GM13977 (cell line): Measurements from ENCODE around the gene KIF2C.
A peak's percentile ranks its signal among the peaks of the same experiment; 100 is the strongest.

Experiments used
- DNase-seq: peaks from one replicate; pipeline ENCODE4 v3.0.0; 2012; ENCODE audit warnings: low spot score
- in situ Hi-C: fragments of 300-500 bp; cut with MboI; formaldehyde crosslinking; loops from one replicate; pipeline ENCODE4 v1.12.0; 2022; ENCODE audit warnings: low sequenced_read_pairs, low pct_unique_long_range_greater_than_20kb, mixed read lengths, inconsistent platforms; ENCODE audit not compliant: unreplicated experiment
- TF ChIP-seq, protein P1 (sequence below): IDR thresholded peaks from 2 replicates; pipeline ENCODE4 v1.5.1; 2012; ENCODE audit warnings: mild to moderate bottlenecking, control low read depth; ENCODE audit not compliant: insufficient read depth; ENCODE audit errors: extremely low read depth, missing control alignments

Gene KIF2C

GRCh38 chr1:44717653-44718052 is 22.0 kb upstream of the KIF2C start:
- no peak for DNase-seq
- in situ Hi-C loops, result no loop called here
- TF ChIP-seq, protein P1, sequence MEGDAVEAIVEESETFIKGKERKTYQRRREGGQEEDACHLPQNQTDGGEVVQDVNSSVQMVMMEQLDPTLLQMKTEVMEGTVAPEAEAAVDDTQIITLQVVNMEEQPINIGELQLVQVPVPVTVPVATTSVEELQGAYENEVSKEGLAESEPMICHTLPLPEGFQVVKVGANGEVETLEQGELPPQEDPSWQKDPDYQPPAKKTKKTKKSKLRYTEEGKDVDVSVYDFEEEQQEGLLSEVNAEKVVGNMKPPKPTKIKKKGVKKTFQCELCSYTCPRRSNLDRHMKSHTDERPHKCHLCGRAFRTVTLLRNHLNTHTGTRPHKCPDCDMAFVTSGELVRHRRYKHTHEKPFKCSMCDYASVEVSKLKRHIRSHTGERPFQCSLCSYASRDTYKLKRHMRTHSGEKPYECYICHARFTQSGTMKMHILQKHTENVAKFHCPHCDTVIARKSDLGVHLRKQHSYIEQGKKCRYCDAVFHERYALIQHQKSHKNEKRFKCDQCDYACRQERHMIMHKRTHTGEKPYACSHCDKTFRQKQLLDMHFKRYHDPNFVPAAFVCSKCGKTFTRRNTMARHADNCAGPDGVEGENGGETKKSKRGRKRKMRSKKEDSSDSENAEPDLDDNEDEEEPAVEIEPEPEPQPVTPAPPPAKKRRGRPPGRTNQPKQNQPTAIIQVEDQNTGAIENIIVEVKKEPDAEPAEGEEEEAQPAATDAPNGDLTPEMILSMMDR, result no peak

- TF ChIP-seq, protein P1, result no peak
- in situ Hi-C loops, result no loop called here
- no peak for DNase-seq
These were observed 21.5 kb upstream of the KIF2C start for GRCh38 chr1:44718091-44718490.

- TF ChIP-seq, protein P1, result no peak
- DNase-seq, result no peak
- in situ Hi-C loops, result no loop called here
These were observed 20.3 kb upstream of the KIF2C start for GRCh38 chr1:44719318-44719717.

DNA sequence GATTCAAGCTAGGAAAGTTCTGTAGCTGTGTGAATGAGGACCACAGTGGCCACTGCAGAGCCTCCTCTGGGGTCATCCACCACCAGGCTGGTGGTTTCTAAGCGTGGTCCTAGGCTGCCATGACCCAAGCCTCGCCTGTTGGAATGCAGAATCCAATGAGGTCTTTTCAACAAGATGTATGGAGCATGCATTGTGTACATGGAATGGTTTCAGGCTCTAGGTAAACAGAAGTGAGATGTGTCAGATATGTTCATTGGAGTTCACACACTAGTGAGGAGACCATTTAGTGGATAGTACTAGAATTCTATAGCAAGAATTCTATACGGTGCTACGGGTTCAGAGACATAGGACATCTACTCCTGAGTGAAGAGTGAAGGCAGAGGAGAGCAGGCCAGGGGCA is 19.4 kb upstream of the KIF2C start:
- in situ Hi-C loops, result no loop called here
- TF ChIP-seq, protein P1, result no peak
- DNase-seq, result no peak

DNA sequence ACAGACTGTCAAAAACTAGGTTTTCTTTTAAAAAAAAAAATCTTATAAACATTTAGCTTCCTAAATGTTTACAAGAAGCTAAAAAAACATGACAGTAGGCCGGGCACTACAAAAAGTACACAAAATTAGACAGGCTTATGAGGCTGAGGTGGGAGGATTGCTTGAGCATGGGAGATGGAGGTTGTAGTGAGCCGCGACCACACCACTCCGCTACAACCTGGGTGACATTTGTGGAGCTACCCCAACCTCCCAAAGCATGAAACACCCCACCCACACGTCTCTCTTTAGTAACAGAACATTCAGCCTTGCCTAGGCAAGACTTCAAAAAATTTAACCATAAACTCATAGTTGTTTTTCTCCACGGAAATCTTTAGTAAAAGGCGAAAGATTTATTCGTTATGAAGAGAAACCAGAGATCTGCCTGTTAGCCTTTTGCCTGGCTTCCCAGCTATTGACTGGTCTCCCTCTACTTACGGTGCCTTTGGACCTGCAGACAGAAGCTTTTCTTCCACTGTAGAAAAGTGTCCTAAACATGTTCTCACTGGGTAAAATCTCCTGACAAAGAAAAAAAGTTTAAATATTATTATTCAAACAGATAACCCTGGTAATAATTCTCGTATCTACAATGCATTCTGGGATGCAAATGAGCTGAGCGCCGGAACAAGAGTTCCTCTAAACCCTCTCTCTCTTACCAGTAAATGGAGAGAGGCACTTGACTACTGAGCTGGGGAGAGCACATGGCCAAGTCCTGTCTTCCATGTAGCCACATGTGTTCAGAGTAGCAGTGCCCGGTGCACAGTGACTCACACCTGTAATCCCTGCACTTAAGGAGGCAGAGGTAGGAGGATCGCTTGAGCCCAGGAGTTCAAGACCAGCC is 17.9 kb upstream of the KIF2C start:
- DNase-seq, result peak; percentile 86
- TF ChIP-seq, protein P1, result no peak
- in situ Hi-C loops, result no loop called here

- in situ Hi-C loops, result no loop called here
- TF ChIP-seq, protein P1, result no peak
- no peak for DNase-seq
These were observed 16.6 kb upstream of the KIF2C start for GRCh38 chr1:44723064-44723463.
